Mucosa of rectum (tissue), 2 donors: ENCODE data around the gene REC114.

Experiments
- H3K27ac ChIP-seq, 2 donors: one replicate each; pipeline ENCODE4 v1.7.0; 2013; ENCODE audit warnings: inconsistent platforms in 2 of 2, low read depth in 2 of 2, low read length in 2 of 2
- H3K27me3 ChIP-seq, 2 donors: one replicate each; pipeline ENCODE4 v1.7.0; 2013; ENCODE audit warnings: low read length in 2 of 2; ENCODE audit not compliant: control insufficient read depth in 2 of 2, insufficient read depth in 2 of 2
- H3K36me3 ChIP-seq, 2 donors: one replicate each; pipeline ENCODE4 v1.7.0; 2013; ENCODE audit warnings: low read length in 2 of 2; ENCODE audit not compliant: control insufficient read depth in 2 of 2, insufficient read depth in 2 of 2
- H3K4me1 ChIP-seq, 2 donors: one replicate each; pipeline ENCODE4 v1.7.0; 2013; ENCODE audit warnings: low read length in 2 of 2, mild to moderate bottlenecking in 1 of 2; ENCODE audit not compliant: control insufficient read depth in 2 of 2, insufficient read depth in 2 of 2
- H3K4me3 ChIP-seq, 2 donors: one replicate each; pipeline ENCODE4 v1.7.0; 2013; ENCODE audit warnings: low read length in 2 of 2
- H3K9ac ChIP-seq, 2 donors: one replicate each; pipeline ENCODE4 v1.7.0; 2013; ENCODE audit warnings: low read length in 2 of 2, low read depth in 1 of 2, mild to moderate bottlenecking in 1 of 2
- H3K9me3 ChIP-seq, 2 donors: one replicate each; pipeline ENCODE4 v1.7.0; 2013; ENCODE audit warnings: low read length in 2 of 2; ENCODE audit not compliant: control insufficient read depth in 2 of 2
- donor health status: healthy.
- donor health status: Normal muscosa, but diverticular disease.

Gene REC114

GRCh38 chr15:73585871-73586654 lies 143.1 kb downstream of the REC114 start:
- H3K9ac ChIP-seq = no peak overlapping the region
- no peaks in the 10 kb centered on the region for H3K4me1 ChIP-seq
- H3K4me3 ChIP-seq = no peak overlapping the region
- H3K9me3 ChIP-seq = no peaks in the 10 kb centered on the region
- H3K27ac ChIP-seq = no peak overlapping the region
- no peaks in the 10 kb centered on the region for H3K27me3 ChIP-seq
- peaks cover 53 to 62% of the 10 kb centered on the region in 2 donors for H3K36me3 ChIP-seq

- H3K9ac ChIP-seq = no peak overlapping the region
- no peaks in the 10 kb centered on the region for H3K9me3 ChIP-seq
- peaks cover 0 to 2% of the 10 kb centered on the region in 2 donors for H3K4me1 ChIP-seq
- peaks cover 31 to 44% of the 10 kb centered on the region in 2 donors for H3K36me3 ChIP-seq
- H3K27ac ChIP-seq = no peak overlapping the region
- no peak overlapping the region for H3K4me3 ChIP-seq
- no peaks in the 10 kb centered on the region for H3K27me3 ChIP-seq
Observed at GRCh38 chr15:73589766-73590165, 146.8 kb downstream of the REC114 start.

- peaks cover 31 to 41% of the 10 kb centered on the region in 2 donors for H3K36me3 ChIP-seq
- H3K4me3 ChIP-seq = no peak overlapping the region
- no peaks in the 10 kb centered on the region for H3K27me3 ChIP-seq
- peaks cover 0 to 2% of the 10 kb centered on the region in 2 donors for H3K4me1 ChIP-seq
- H3K27ac ChIP-seq = no peak overlapping the region
- no peak overlapping the region for H3K9ac ChIP-seq
- H3K9me3 ChIP-seq = no peaks in the 10 kb centered on the region
Observed at GRCh38 chr15:73590263-73590662, 147.3 kb downstream of the REC114 start.

- Histone ChIP-seq H3K27ac (no peak overlapping the region), H3K4me3 (no peak overlapping the region), H3K4me1 (peaks cover 0 to 8% of the 10 kb centered on the region in 2 donors), H3K9me3 (no peaks in the 10 kb centered on the region), H3K9ac (no peak overlapping the region), H3K36me3 (peaks cover 13 to 18% of the 10 kb centered on the region in 2 donors), H3K27me3 (no peaks in the 10 kb centered on the region)
Observed at GRCh38 chr15:73593304-73594074, 150.5 kb downstream of the REC114 start.

- Histone ChIP-seq H3K36me3 (peaks cover 9 to 13% of the 10 kb centered on the region in 2 donors), H3K9ac (no peak overlapping the region), H3K4me3 (no peak overlapping the region), H3K27ac (no peak overlapping the region), H3K4me1 (peaks cover 0 to 8% of the 10 kb centered on the region in 2 donors), H3K9me3 (no peaks in the 10 kb centered on the region), H3K27me3 (no peaks in the 10 kb centered on the region)
Observed at GRCh38 chr15:73594109-73594508, 151.1 kb downstream of the REC114 start.

- H3K4me1 ChIP-seq = peaks cover 5 to 18% of the 10 kb centered on the region in 2 donors
- no peak overlapping the region for H3K27ac ChIP-seq
Observed at GRCh38 chr15:73596174-73596573, 153.2 kb downstream of the REC114 start.

GRCh38 chr15:73597036-73597638 lies 154.2 kb downstream of the REC114 start:
- no peak overlapping the region for H3K27ac ChIP-seq
- H3K9ac ChIP-seq = no peak overlapping the region
- peaks cover 14 to 26% of the 10 kb centered on the region in 2 donors for H3K4me1 ChIP-seq

More at GRCh38 chr15:73596174-73596573, 153.2 kb downstream of the REC114 start:
- Histone ChIP-seq H3K9ac (no peak overlapping the region), H3K36me3 (peaks cover 7% of the 10 kb centered on the region in 2 donors), H3K4me3 (no peak overlapping the region), H3K9me3 (no peaks in the 10 kb centered on the region), H3K27me3 (no peaks in the 10 kb centered on the region)

GRCh38 chr15:73598530-73599160 lies 155.7 kb downstream of the REC114 start:
- peaks cover 24 to 31% of the 10 kb centered on the region in 2 donors for H3K4me1 ChIP-seq
- no peak overlapping the region for H3K9ac ChIP-seq
- H3K4me3 ChIP-seq = no peak overlapping the region
- no peaks in the 10 kb centered on the region for H3K27me3 ChIP-seq
- no peak overlapping the region for H3K27ac ChIP-seq
- H3K9me3 ChIP-seq = no peaks in the 10 kb centered on the region
- H3K36me3 ChIP-seq = no peaks in the 10 kb centered on the region

More at GRCh38 chr15:73597036-73597638, 154.2 kb downstream of the REC114 start:
- H3K27me3 ChIP-seq = no peaks in the 10 kb centered on the region
- no peak overlapping the region for H3K4me3 ChIP-seq
- H3K36me3 ChIP-seq = peaks cover 0 to 2% of the 10 kb centered on the region in 2 donors
- no peaks in the 10 kb centered on the region for H3K9me3 ChIP-seq

- H3K27me3 ChIP-seq = no peaks in the 10 kb centered on the region
- H3K4me3 ChIP-seq = no peak overlapping the region
- no peak overlapping the region for H3K9ac ChIP-seq
- no peaks in the 10 kb centered on the region for H3K36me3 ChIP-seq
- H3K4me1 ChIP-seq = peaks cover 24 to 30% of the 10 kb centered on the region in 2 donors
- no peak overlapping the region for H3K27ac ChIP-seq
- no peaks in the 10 kb centered on the region for H3K9me3 ChIP-seq
Observed at GRCh38 chr15:73599934-73600333, 157.0 kb downstream of the REC114 start.
